HepG2 (cell line): ENCODE results near the gene CHCHD6. TPM values are rescaled to one million over a fixed set of nuclear protein-coding genes. Genes with fewer than 3 reads are reported as not detected.

Experiments used
- ATAC-seq: fragments of 200-7000 bp; cut with Tn5 transposase; 3 replicates; pipeline ENCODE4 v1.9.1; 2020; ENCODE audit warnings: mild to moderate bottlenecking, moderate library complexity
- BruUV-seq: library from RNA; stranded (reverse); fragments of 400-500 nt; replicated peaks from 2 replicates; lab custom pipeline; 2021; lab: Mats Ljungman, UMichigan
- CTCF ChIA-PET: fragments of 300-600 bp; formaldehyde crosslinking; extraction: SDS; loops from one replicate; lab custom pipeline; 2021; ENCODE audit warnings: low total read pairs, inconsistent platforms, low intra/inter-chr PET ratio; lab: Yijun Ruan, JAX
- POLR2A ChIA-PET: fragments of 350-600 bp; sonication (Branson Sonifier 250); formaldehyde crosslinking; loops from one replicate; lab custom pipeline; 2020; ENCODE audit warnings: antibody characterized with exemption, inconsistent platforms; lab: Yijun Ruan, JAX
- DNase-seq: peaks from one replicate; pipeline ENCODE4 v3.0.0-alpha.2; 2015; ENCODE audit warnings: low spot score
- FAIRE-seq: peaks from 3 replicates; lab custom pipeline; 2011; peaks lifted over from hg19 to GRCh38; lab: Jason Lieb, UNC
- H2AFZ ChIP-seq: one replicate; pipeline ENCODE4 v1.6.1; 2011; ENCODE audit warnings: low read length, inconsistent platforms
- H3K27ac ChIP-seq: fragments of 300-600 bp; 3 replicates; pipeline ENCODE4 v1.8.0; 2011; ENCODE audit warnings: mixed run types, mild to moderate bottlenecking, mixed read lengths, low read length, inconsistent platforms; ENCODE audit not compliant: insufficient read depth; ENCODE audit errors: extremely low read length
- H3K27me3 ChIP-seq, 2 experiments: fragments of 200-600 bp in 1 of 2; 2 replicates in 1 of 2; 3 replicates in 1 of 2; pipeline versions ENCODE4 v1.6.0 to v1.8.0; 2011; ENCODE audit warnings: low read length in 2 of 2, mild to moderate bottlenecking in 2 of 2, moderate library complexity in 2 of 2, inconsistent platforms in 1 of 2; ENCODE audit not compliant: insufficient read depth in 2 of 2, control insufficient read depth in 1 of 2
- H3K36me3 ChIP-seq, 2 experiments: fragments of 200-600 bp in 1 of 2; replicated peaks in 1 of 2; 2 replicates in 1 of 2; 3 replicates in 1 of 2; pipeline versions ENCODE4 v1.5.1 to v1.8.0; 2011; ENCODE audit warnings: low read length in 2 of 2, inconsistent platforms in 1 of 2; ENCODE audit not compliant: insufficient read depth in 2 of 2, control insufficient read depth in 1 of 2
- H3K4me1 ChIP-seq: 2 replicates; pipeline ENCODE4 v1.5.1; 2012; ENCODE audit warnings: low read length, inconsistent platforms; ENCODE audit not compliant: insufficient read depth
- H3K4me2 ChIP-seq: 2 replicates; pipeline ENCODE4 v1.6.0; 2011; ENCODE audit warnings: low read depth, low read length, inconsistent platforms
- H3K4me3 ChIP-seq, 3 experiments: fragments of 200-600 bp in 1 of 3; sonication (generic), shearing (Covaris generic) in 1 of 3; replicated peaks in 1 of 3; 2 replicates each; pipeline ENCODE4 v1.5.1; 2011 to 2016; ENCODE audit warnings: low read length in 3 of 3, inconsistent platforms in 2 of 3, low read depth in 2 of 3, mild to moderate bottlenecking in 2 of 3, control low read depth in 1 of 3, mixed read lengths in 1 of 3; ENCODE audit not compliant: insufficient read depth in 1 of 3
- H3K79me2 ChIP-seq: one replicate; pipeline ENCODE4 v1.6.1; 2011; ENCODE audit warnings: low read length, inconsistent platforms; ENCODE audit not compliant: insufficient read depth
- H3K9ac ChIP-seq: 2 replicates; pipeline ENCODE4 v1.6.0; 2011; ENCODE audit warnings: mild to moderate bottlenecking, low read depth, low read length, inconsistent platforms; ENCODE audit not compliant: insufficient read depth
- H3K9me3 ChIP-seq: 2 replicates; pipeline ENCODE4 v1.5.1; 2012; ENCODE audit warnings: mild to moderate bottlenecking, low read length
- H4K20me1 ChIP-seq: 2 replicates; pipeline ENCODE4 v1.6.0; 2011; ENCODE audit warnings: inconsistent platforms, mild to moderate bottlenecking, low read length, moderate library complexity; ENCODE audit not compliant: insufficient read depth
- BCL6 ChIP-seq: IDR thresholded peaks from 2 replicates; pipeline ENCODE4 v1.6.1; 2016; ENCODE audit warnings: missing genetic modification reagents, missing compliant biosample characterization
- JUNB ChIP-seq: sonication (generic); formaldehyde crosslinking; IDR thresholded peaks from 2 replicates; pipeline ENCODE4 v1.8.0; 2022; ENCODE audit warnings: missing genetic modification reagents, mild to moderate bottlenecking, borderline replicate concordance
- KLF13 ChIP-seq: sonication (generic); formaldehyde crosslinking; IDR thresholded peaks from 2 replicates; pipeline ENCODE4 v1.4.0; 2020; ENCODE audit warnings: mild to moderate bottlenecking, missing genetic modification reagents
- MYC ChIP-seq: sonication (generic); formaldehyde crosslinking; IDR thresholded peaks from 2 replicates; pipeline ENCODE4 v1.9.0; 2021; ENCODE audit warnings: missing genetic modification reagents, borderline replicate concordance
- SALL1 ChIP-seq: sonication (generic); formaldehyde crosslinking; IDR thresholded peaks from 2 replicates; pipeline ENCODE4 v1.8.0; 2022; ENCODE audit warnings: mild to moderate bottlenecking, missing genetic modification reagents
- TEAD2 ChIP-seq: sonication (generic); formaldehyde crosslinking; IDR thresholded peaks from 2 replicates; pipeline ENCODE4 v1.9.0; 2021; ENCODE audit warnings: missing genetic modification reagents
- ZBTB7A ChIP-seq: sonication (generic); formaldehyde crosslinking; IDR thresholded peaks from 2 replicates; pipeline ENCODE4 v1.8.0; 2022; ENCODE audit warnings: mild to moderate bottlenecking, missing genetic modification reagents
- ZNF143 ChIP-seq: sonication (generic); formaldehyde crosslinking; IDR thresholded peaks from 2 replicates; pipeline ENCODE4 v1.4.0; 2020; ENCODE audit warnings: missing genetic modification reagents
- WGBS: methylation state at CpG from one replicate; pipeline ENCODE4 v1.1.6; 2017; ENCODE audit warnings: low lambda C conversion rate; 5-methylcytosine and 5-hydroxymethylcytosine counted together
- in situ Hi-C: cut with HindIII; loops from 2 replicates; pipeline ENCODE4 v1.10.0; 2017; ENCODE audit warnings: low pct_unique_long_range_greater_than_20kb; ENCODE audit not compliant: extremely low pct_ligation_motif_present
- intact Hi-C: fragments of 100-400 bp; cut with micrococcal nuclease; formaldehyde crosslinking; loops from one replicate; pipeline ENCODE4 v1.10.0; 2022; ENCODE audit not compliant: unreplicated experiment
- polyA plus RNA-seq, 8 experiments: library from polyadenylated mRNA; depleted of rRNA in 3 of 8; stranded (reverse) in 7 of 8; unstranded in 1 of 8; fragments of >200 nt; fragmentation: Illumina TruSeq in 4 of 8; extraction: Trizol in 4 of 8; gene quantifications; 2 replicates each; pipeline versions ENCODE4 v1.2.1 to v1.2.3, GENCODE V29; 2011 to 2016; ENCODE audit warnings: low read depth in 4 of 8, missing spikeins in 1 of 8, mixed read lengths in 1 of 8; ENCODE audit not compliant: insufficient read depth in 1 of 8
- total RNA-seq, 5 experiments: library from RNA; depleted of rRNA; stranded (reverse); fragments of >200 nt; fragmentation: Illumina TruSeq; extraction: Trizol; gene quantifications; 2 replicates each; pipeline ENCODE4 v1.2.3, GENCODE V29; 2016; ENCODE audit warnings: low read depth in 1 of 5
- TF ChIP-seq, protein P1 (sequence below): sonication (generic); formaldehyde crosslinking; IDR thresholded peaks from 2 replicates; pipeline ENCODE4 v1.4.0; 2020; ENCODE audit warnings: missing genetic modification reagents, mild to moderate bottlenecking, borderline replicate concordance
- TF ChIP-seq, protein P2 (sequence below): sonication (generic); formaldehyde crosslinking; IDR thresholded peaks from 2 replicates; pipeline ENCODE4 v1.9.0; 2021; ENCODE audit warnings: missing genetic modification reagents, mild to moderate bottlenecking, borderline replicate concordance
- TF ChIP-seq, protein P3 (sequence below): sonication (generic); formaldehyde crosslinking; IDR thresholded peaks from 2 replicates; pipeline ENCODE4 v1.5.1; 2020; ENCODE audit warnings: mild to moderate bottlenecking, missing genetic modification reagents, moderate library complexity
- TF ChIP-seq, protein P4 (sequence below): sonication (generic); formaldehyde crosslinking; IDR thresholded peaks from 2 replicates; pipeline ENCODE4 v1.5.0; 2020; ENCODE audit warnings: mild to moderate bottlenecking, missing genetic modification reagents, moderate library complexity

CHCHD6 gene
- total and polyA plus RNA-seq, 2 of the 13 experiments (the other 11 are each of a cell fraction or from before 2014, with no cell fraction given) = 20.3 to 20.8 TPM

DNA sequence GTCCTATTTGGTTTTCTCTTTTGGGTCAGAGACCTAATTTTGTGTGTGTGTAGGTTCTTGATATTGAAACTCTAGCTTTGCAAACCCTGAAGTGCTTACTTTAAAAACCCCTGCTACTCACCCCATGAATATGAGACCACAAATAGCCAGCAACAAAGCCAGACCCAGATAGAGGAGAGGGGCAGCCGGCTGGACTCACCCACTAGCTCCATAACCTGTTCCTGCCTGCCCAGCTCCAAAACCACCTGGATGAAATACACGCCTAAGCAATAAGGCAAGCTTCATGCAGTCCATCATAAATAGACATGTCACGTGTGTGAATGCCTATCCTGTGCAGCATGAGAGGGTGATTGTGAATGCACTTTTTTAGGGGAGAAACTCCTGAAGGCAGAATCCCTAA, 45.5 kb upstream of the CHCHD6 start (continued):
- TF ChIP-seq, protein P1, sequence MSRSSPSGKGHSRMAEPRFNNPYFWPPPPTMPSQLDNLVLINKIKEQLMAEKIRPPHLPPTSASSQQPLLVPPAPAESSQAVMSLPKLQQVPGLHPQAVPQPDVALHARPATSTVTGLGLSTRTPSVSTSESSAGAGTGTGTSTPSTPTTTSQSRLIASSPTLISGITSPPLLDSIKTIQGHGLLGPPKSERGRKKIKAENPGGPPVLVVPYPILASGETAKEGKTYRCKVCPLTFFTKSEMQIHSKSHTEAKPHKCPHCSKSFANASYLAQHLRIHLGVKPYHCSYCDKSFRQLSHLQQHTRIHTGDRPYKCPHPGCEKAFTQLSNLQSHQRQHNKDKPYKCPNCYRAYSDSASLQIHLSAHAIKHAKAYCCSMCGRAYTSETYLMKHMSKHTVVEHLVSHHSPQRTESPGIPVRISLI = no peak
- no peak for TF ChIP-seq BCL6
- no peak for TF ChIP-seq TEAD2
- TF ChIP-seq, protein P2, sequence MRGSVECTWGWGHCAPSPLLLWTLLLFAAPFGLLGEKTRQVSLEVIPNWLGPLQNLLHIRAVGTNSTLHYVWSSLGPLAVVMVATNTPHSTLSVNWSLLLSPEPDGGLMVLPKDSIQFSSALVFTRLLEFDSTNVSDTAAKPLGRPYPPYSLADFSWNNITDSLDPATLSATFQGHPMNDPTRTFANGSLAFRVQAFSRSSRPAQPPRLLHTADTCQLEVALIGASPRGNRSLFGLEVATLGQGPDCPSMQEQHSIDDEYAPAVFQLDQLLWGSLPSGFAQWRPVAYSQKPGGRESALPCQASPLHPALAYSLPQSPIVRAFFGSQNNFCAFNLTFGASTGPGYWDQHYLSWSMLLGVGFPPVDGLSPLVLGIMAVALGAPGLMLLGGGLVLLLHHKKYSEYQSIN (CRISPR knock-in tag) = no peak
- TF ChIP-seq KLF13 (CRISPR knock-in tag) = no peak

DNA sequence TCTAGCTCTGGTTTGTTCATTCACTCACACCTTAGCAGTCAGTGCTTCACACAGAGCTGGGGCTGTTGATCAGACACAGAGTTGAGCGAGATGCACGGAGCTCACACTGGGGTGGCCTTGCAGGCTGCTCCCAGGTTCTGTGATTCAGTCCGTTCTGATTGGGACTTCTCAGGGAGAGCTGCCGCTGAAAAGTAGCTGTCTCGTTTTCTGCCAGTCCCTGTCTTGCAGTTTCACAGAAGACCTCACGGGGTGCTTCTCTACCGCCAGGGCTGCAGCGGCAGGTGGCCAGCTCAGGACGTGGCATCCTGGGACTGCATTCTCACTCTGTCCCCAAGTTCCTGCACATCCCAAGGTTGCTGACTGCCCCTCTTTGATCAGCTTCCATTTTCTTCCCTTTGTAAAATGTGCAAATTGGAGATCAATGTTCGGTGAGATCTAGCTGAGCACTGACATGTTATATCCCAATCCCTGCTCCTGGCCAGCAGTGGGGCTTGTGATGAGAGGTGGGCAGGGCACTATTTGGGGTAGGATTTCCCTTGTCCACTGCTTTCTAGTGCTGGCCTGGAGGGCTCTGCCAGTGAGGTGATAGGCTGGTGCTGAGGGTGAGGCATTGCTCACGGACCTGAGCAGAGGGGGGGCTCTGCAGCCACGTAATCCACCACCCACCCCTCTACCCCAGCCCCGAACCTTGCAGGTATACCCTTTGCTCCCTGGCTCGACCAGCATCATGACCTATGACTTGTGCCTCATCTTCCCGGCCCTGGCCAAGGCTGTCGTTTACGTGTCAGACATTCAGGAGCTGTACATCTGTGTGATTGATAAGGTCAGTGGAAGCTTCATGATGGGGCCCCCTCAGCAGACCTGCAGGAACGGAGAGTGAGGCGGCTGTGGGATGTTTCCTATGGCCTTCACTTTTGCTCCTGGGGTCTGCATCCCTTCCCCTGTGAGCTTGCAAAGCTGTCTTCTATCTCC, 43.8 kb upstream of the CHCHD6 start:
- Histone ChIP-seq H3K27me3 (peaks cover 0 to 44% of the 10 kb centered on the region in 2 experiments; a peak in 4 of 5 replicates), H3K79me2 (no peaks in the 10 kb centered on the region), H3K4me3 (no peak overlapping the region), H3K4me1 (peaks cover 14% of the 10 kb centered on the region), H3K9ac (no peak overlapping the region), H3K36me3 (no peaks in the 10 kb centered on the region), H3K9me3 (peaks cover 7% of the 10 kb centered on the region; the same call in 1 of the 2 replicates), H4K20me1 (no peaks in the 10 kb centered on the region), H2AFZ (no peak overlapping the region), H3K4me2 (0 out of 2 replicates have a peak overlapping the region, but pooled peaks have one; percentile 34), H3K27ac (no peak overlapping the region)
- FAIRE-seq = no peak
- WGBS = 22% methylated on average over 9 of the region's 19 CpGs
- CTCF ChIA-PET = no interaction called here
- in situ Hi-C loops = no loop called here
- DNase-seq = peak; percentile 28
- no TSS peak for BruUV-seq
- intact Hi-C loops = no loop called here
- peak; percentile 81 for ATAC-seq
- POLR2A ChIA-PET = interaction anchor here (1.2 kb wide), 1 partner anchor 136 kb away, joined by 3 read pairs; no protein-coding TSS in a partner anchor
- TF ChIP-seq, protein P3, sequence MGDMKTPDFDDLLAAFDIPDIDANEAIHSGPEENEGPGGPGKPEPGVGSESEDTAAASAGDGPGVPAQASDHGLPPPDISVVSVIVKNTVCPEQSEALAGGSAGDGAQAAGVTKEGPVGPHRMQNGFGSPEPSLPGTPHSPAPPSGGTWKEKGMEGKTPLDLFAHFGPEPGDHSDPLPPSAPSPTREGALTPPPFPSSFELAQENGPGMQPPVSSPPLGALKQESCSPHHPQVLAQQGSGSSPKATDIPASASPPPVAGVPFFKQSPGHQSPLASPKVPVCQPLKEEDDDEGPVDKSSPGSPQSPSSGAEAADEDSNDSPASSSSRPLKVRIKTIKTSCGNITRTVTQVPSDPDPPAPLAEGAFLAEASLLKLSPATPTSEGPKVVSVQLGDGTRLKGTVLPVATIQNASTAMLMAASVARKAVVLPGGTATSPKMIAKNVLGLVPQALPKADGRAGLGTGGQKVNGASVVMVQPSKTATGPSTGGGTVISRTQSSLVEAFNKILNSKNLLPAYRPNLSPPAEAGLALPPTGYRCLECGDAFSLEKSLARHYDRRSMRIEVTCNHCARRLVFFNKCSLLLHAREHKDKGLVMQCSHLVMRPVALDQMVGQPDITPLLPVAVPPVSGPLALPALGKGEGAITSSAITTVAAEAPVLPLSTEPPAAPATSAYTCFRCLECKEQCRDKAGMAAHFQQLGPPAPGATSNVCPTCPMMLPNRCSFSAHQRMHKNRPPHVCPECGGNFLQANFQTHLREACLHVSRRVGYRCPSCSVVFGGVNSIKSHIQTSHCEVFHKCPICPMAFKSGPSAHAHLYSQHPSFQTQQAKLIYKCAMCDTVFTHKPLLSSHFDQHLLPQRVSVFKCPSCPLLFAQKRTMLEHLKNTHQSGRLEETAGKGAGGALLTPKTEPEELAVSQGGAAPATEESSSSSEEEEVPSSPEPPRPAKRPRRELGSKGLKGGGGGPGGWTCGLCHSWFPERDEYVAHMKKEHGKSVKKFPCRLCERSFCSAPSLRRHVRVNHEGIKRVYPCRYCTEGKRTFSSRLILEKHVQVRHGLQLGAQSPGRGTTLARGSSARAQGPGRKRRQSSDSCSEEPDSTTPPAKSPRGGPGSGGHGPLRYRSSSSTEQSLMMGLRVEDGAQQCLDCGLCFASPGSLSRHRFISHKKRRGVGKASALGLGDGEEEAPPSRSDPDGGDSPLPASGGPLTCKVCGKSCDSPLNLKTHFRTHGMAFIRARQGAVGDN (CRISPR knock-in tag) = 0 out of 2 replicates have a peak, but pooled peaks have one; percentile 22
- TF ChIP-seq JUNB (CRISPR knock-in tag) (no peak), MYC (CRISPR knock-in tag) (peak; percentile 20; the same call in 1 of the 2 replicates), ZBTB7A (CRISPR knock-in tag) (no peak), SALL1 (CRISPR knock-in tag) (peak; percentile 17; the same call in 1 of the 2 replicates), ZNF143 (CRISPR knock-in tag) (0 out of 2 replicates have a peak, but pooled peaks have one; percentile 19)
- TF ChIP-seq, protein P4, sequence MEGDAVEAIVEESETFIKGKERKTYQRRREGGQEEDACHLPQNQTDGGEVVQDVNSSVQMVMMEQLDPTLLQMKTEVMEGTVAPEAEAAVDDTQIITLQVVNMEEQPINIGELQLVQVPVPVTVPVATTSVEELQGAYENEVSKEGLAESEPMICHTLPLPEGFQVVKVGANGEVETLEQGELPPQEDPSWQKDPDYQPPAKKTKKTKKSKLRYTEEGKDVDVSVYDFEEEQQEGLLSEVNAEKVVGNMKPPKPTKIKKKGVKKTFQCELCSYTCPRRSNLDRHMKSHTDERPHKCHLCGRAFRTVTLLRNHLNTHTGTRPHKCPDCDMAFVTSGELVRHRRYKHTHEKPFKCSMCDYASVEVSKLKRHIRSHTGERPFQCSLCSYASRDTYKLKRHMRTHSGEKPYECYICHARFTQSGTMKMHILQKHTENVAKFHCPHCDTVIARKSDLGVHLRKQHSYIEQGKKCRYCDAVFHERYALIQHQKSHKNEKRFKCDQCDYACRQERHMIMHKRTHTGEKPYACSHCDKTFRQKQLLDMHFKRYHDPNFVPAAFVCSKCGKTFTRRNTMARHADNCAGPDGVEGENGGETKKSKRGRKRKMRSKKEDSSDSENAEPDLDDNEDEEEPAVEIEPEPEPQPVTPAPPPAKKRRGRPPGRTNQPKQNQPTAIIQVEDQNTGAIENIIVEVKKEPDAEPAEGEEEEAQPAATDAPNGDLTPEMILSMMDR (CRISPR knock-in tag) = peak; percentile 30
